ENCODE results near the gene MAGI2.

The MAGI2 gene

DNA sequence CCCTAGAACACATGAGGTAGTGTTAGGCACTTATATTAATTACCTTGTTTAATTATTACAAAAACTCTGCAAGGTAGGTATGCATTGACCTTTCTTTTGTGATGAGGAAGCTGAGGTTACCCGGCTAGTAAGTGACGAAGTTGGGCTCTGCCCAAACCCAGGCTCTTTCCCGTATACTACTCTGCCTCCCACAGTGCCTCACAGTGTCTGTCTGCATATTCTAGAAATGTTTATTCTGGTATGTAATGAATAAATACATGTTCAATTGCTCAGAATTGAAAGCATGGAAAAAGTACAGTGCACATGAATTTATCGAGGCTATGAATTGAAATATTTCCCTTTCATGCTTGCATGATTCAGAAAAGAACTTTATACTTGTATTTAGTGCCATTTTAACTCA, 1350.0 kb downstream of the MAGI2 start:
- H3K14ac ChIP-seq (ENCODE audit: low read length) = no peak overlapping the region
- H3K4me1 ChIP-seq (ENCODE audit: control insufficient read depth in 2 of 2, insufficient read depth in 1 of 2, low read depth in 1 of 2, low read length in 2 of 2) = no peaks in the 10 kb centered on the region
- no peak overlapping the region for H4K91ac ChIP-seq (ENCODE audit: low read depth, low read length, poor library complexity)
- no peak overlapping the region for H3K4me3 ChIP-seq (ENCODE audit: low read length in 2 of 2)
- no peak overlapping the region for H3K18ac ChIP-seq (ENCODE audit: low read length)
- H3K9me3 ChIP-seq (replicated peaks in 1 of 2; ENCODE audit: control insufficient read depth in 2 of 2, insufficient read depth in 1 of 2, low read depth in 1 of 2, low read length in 2 of 2) = no peaks in the 10 kb centered on the region
- H3K79me1 ChIP-seq (ENCODE audit: low read depth, low read length) = no peaks in the 10 kb centered on the region
- H3K9ac ChIP-seq (ENCODE audit: low read depth, low read length, poor library complexity) = no peak overlapping the region
- no peak for DNase-seq (ENCODE audit: low spot score)
- H2AFZ ChIP-seq (ENCODE audit: low read length) = no peak overlapping the region
- H3K4ac ChIP-seq (ENCODE audit: low read length) = no peak overlapping the region
- no peak overlapping the region for H3K27ac ChIP-seq (replicated peaks; ENCODE audit: low read length)
- no peaks in the 10 kb centered on the region for H3K27me3 ChIP-seq (ENCODE audit: control insufficient read depth in 3 of 3, insufficient read depth in 3 of 3, low read depth in 1 of 3, low read length in 3 of 3)
- no peak overlapping the region for H4K8ac ChIP-seq (ENCODE audit: low read depth, low read length)
- H2BK12ac ChIP-seq (ENCODE audit: low read length) = no peak overlapping the region
- no peak overlapping the region for H2AK5ac ChIP-seq (ENCODE audit: low read depth, low read length)
- no peak overlapping the region for H2BK120ac ChIP-seq (ENCODE audit: low read depth, low read length)
- no peak overlapping the region for H2BK15ac ChIP-seq (ENCODE audit: low read length)
- no peaks in the 10 kb centered on the region for H3K36me3 ChIP-seq (replicated peaks in 1 of 2; ENCODE audit: control insufficient read depth in 2 of 2, insufficient read depth in 2 of 2, low read length in 2 of 2)
- H2BK5ac ChIP-seq (ENCODE audit: low read length) = no peak overlapping the region
- no CpG with 5 or more reads among the region's 4 CpGs for WGBS, 2 donors (ENCODE audit: extremely low coverage in 2 of 2, insufficient read length in 2 of 2, insufficient replicate concordance in 1 of 2)
- H3K23ac ChIP-seq (ENCODE audit: low read depth, low read length, poor library complexity) = no peak overlapping the region
- H3K4me2 ChIP-seq (ENCODE audit: insufficient read depth, low read length, poor library complexity, severe bottlenecking) = no peak overlapping the region

DNA sequence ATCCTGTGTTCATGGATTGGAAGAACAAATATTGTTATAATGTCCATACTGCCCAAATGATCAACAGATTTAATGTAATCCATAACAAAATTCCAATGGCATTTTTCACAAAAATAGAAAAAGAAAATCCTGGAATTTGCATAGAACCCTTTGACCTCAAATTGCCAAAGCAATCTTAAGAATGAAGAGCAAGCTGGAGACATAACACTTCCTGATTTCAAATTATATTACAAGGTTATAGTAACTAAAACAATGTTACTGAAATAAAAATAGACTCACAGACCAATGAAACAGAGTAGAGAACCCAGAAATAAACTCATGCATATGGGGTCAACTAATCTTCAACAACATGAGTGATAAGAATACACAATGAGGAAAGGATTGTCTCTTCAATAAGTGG, 1352.4 kb downstream of the MAGI2 start:
- Histone ChIP-seq H3K27ac (replicated peaks; ENCODE audit: low read length) (no peak overlapping the region), H3K9me3 (replicated peaks in 1 of 2; ENCODE audit: control insufficient read depth in 2 of 2, insufficient read depth in 1 of 2, low read depth in 1 of 2, low read length in 2 of 2) (no peaks in the 10 kb centered on the region)

DNA sequence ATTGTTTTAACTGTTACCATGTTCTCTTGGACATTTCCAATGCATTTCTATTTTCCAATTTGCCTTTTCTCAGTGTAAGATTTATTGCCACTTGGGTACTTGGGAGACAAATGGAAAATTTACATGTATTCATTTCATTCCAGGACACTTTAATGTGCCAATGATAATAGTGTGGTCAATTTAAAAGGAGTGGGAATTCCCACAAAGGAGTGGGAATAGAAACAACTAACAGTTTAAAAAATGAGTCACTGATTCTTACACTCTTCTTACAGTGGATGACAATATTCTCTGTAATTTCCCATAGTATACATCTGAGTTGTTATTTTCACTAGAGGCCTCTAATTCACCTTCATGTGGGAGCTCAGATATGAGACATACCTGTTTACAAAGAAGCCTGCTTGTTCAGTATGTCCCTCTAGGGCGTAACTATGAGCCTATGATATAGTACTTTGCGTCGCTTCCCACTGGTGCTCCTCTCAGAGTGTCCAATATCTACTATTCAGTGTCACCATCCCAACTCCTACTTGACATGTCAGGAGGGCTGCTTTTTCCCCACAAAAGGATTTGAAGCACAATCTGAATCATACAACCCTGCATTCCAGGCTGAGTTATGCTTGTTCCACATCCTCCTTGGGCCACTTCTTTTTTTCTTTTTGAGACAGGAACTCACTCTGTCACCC, 1353.6 kb downstream of the MAGI2 start:
- H3K27ac ChIP-seq (replicated peaks; ENCODE audit: low read length) = no peak overlapping the region
- no peak overlapping the region for H3K4ac ChIP-seq (ENCODE audit: low read length)
- H2BK120ac ChIP-seq (ENCODE audit: low read depth, low read length) = no peak overlapping the region
- H3K36me3 ChIP-seq (replicated peaks in 1 of 2; ENCODE audit: control insufficient read depth in 2 of 2, insufficient read depth in 2 of 2, low read length in 2 of 2) = no peaks in the 10 kb centered on the region
- H3K14ac ChIP-seq (ENCODE audit: low read length) = no peak overlapping the region
- no peak overlapping the region for H2AFZ ChIP-seq (ENCODE audit: low read length)
- no peaks in the 10 kb centered on the region for H3K9me3 ChIP-seq (replicated peaks in 1 of 2; ENCODE audit: control insufficient read depth in 2 of 2, insufficient read depth in 1 of 2, low read depth in 1 of 2, low read length in 2 of 2)
- no peak for DNase-seq (ENCODE audit: low spot score)
- H3K18ac ChIP-seq (ENCODE audit: low read length) = no peak overlapping the region
- H4K8ac ChIP-seq (ENCODE audit: low read depth, low read length) = no peak overlapping the region
- no peak overlapping the region for H4K91ac ChIP-seq (ENCODE audit: low read depth, low read length, poor library complexity)
- no peak overlapping the region for H3K4me3 ChIP-seq (ENCODE audit: low read length in 2 of 2)
- no peak overlapping the region for H3K23ac ChIP-seq (ENCODE audit: low read depth, low read length, poor library complexity)
- H2AK5ac ChIP-seq (ENCODE audit: low read depth, low read length) = no peak overlapping the region
- no peak overlapping the region for H3K9ac ChIP-seq (ENCODE audit: low read depth, low read length, poor library complexity)
- H3K4me2 ChIP-seq (ENCODE audit: insufficient read depth, low read length, poor library complexity, severe bottlenecking) = no peak overlapping the region
- H2BK15ac ChIP-seq (ENCODE audit: low read length) = no peak overlapping the region
- H2BK5ac ChIP-seq (ENCODE audit: low read length) = no peak overlapping the region
- no CpG with 5 or more reads among the region's 3 CpGs for WGBS, 2 donors (ENCODE audit: extremely low coverage in 2 of 2, insufficient read length in 2 of 2, insufficient replicate concordance in 1 of 2)
- H3K4me1 ChIP-seq (ENCODE audit: control insufficient read depth in 2 of 2, insufficient read depth in 1 of 2, low read depth in 1 of 2, low read length in 2 of 2) = no peaks in the 10 kb centered on the region
- no peak overlapping the region for H2BK12ac ChIP-seq (ENCODE audit: low read length)
- no peaks in the 10 kb centered on the region for H3K27me3 ChIP-seq (ENCODE audit: control insufficient read depth in 3 of 3, insufficient read depth in 3 of 3, low read depth in 1 of 3, low read length in 3 of 3)
- no peaks in the 10 kb centered on the region for H3K79me1 ChIP-seq (ENCODE audit: low read depth, low read length)

More for the DNA sequence above, 1352.4 kb downstream of the MAGI2 start:
- Histone ChIP-seq H3K14ac (ENCODE audit: low read length) (no peak overlapping the region), H3K4me2 (ENCODE audit: insufficient read depth, low read length, poor library complexity, severe bottlenecking) (no peak overlapping the region), H2AFZ (ENCODE audit: low read length) (no peak overlapping the region), H2BK120ac (ENCODE audit: low read depth, low read length) (no peak overlapping the region), H3K9ac (ENCODE audit: low read depth, low read length, poor library complexity) (no peak overlapping the region), H2BK15ac (ENCODE audit: low read length) (no peak overlapping the region), H4K8ac (ENCODE audit: low read depth, low read length) (no peak overlapping the region), H3K4me1 (ENCODE audit: control insufficient read depth in 2 of 2, insufficient read depth in 1 of 2, low read depth in 1 of 2, low read length in 2 of 2) (no peaks in the 10 kb centered on the region), H3K27me3 (ENCODE audit: control insufficient read depth in 3 of 3, insufficient read depth in 3 of 3, low read depth in 1 of 3, low read length in 3 of 3) (no peaks in the 10 kb centered on the region), H3K79me1 (ENCODE audit: low read depth, low read length) (no peaks in the 10 kb centered on the region), H3K36me3 (replicated peaks in 1 of 2; ENCODE audit: control insufficient read depth in 2 of 2, insufficient read depth in 2 of 2, low read length in 2 of 2) (no peaks in the 10 kb centered on the region), H2BK5ac (ENCODE audit: low read length) (no peak overlapping the region), H3K4ac (ENCODE audit: low read length) (no peak overlapping the region), H3K18ac (ENCODE audit: low read length) (no peak overlapping the region), H2BK12ac (ENCODE audit: low read length) (no peak overlapping the region), H3K23ac (ENCODE audit: low read depth, low read length, poor library complexity) (no peak overlapping the region), H4K91ac (ENCODE audit: low read depth, low read length, poor library complexity) (no peak overlapping the region), H2AK5ac (ENCODE audit: low read depth, low read length) (no peak overlapping the region), H3K4me3 (ENCODE audit: low read length in 2 of 2) (no peak overlapping the region)
- no peak for DNase-seq (ENCODE audit: low spot score)

DNA sequence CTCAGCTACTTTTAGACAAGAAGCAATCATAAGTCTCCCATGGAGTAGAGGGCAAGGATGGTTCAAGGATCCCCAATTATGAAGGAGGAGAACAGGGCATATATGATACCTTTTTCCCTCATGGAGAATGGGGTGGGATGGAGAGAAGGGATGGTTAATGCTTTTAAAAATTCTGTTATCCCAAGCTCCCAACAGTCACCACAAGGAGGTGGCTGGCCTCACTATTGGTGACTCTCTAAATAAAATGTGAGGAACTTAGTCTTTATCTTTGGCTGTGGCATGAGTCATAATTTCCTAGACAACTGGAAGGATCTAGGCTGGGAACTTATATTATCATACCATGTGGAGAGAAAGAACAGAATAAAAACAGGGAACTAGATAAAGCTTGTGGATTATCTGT, 1357.9 kb downstream of the MAGI2 start:
- no peak for DNase-seq (ENCODE audit: low spot score)
- no peak overlapping the region for H3K4me2 ChIP-seq (ENCODE audit: insufficient read depth, low read length, poor library complexity, severe bottlenecking)
- H3K9ac ChIP-seq (ENCODE audit: low read depth, low read length, poor library complexity) = no peak overlapping the region
- H3K23ac ChIP-seq (ENCODE audit: low read depth, low read length, poor library complexity) = no peak overlapping the region
- no peak overlapping the region for H3K4ac ChIP-seq (ENCODE audit: low read length)
- H2BK15ac ChIP-seq (ENCODE audit: low read length) = no peak overlapping the region
- no peaks in the 10 kb centered on the region for H3K4me1 ChIP-seq (ENCODE audit: control insufficient read depth in 2 of 2, insufficient read depth in 1 of 2, low read depth in 1 of 2, low read length in 2 of 2)
- H3K18ac ChIP-seq (ENCODE audit: low read length) = no peak overlapping the region
- H3K79me1 ChIP-seq (ENCODE audit: low read depth, low read length) = no peaks in the 10 kb centered on the region
- H4K8ac ChIP-seq (ENCODE audit: low read depth, low read length) = no peak overlapping the region
- H2AFZ ChIP-seq (ENCODE audit: low read length) = no peak overlapping the region
- no peaks in the 10 kb centered on the region for H3K27me3 ChIP-seq (ENCODE audit: control insufficient read depth in 3 of 3, insufficient read depth in 3 of 3, low read depth in 1 of 3, low read length in 3 of 3)
- H3K27ac ChIP-seq (replicated peaks; ENCODE audit: low read length) = no peak overlapping the region
- no peak overlapping the region for H2BK120ac ChIP-seq (ENCODE audit: low read depth, low read length)
- no peaks in the 10 kb centered on the region for H3K36me3 ChIP-seq (replicated peaks in 1 of 2; ENCODE audit: control insufficient read depth in 2 of 2, insufficient read depth in 2 of 2, low read length in 2 of 2)
- H3K14ac ChIP-seq (ENCODE audit: low read length) = no peak overlapping the region
- no peak overlapping the region for H3K4me3 ChIP-seq (ENCODE audit: low read length in 2 of 2)
- no peaks in the 10 kb centered on the region for H3K9me3 ChIP-seq (replicated peaks in 1 of 2; ENCODE audit: control insufficient read depth in 2 of 2, insufficient read depth in 1 of 2, low read depth in 1 of 2, low read length in 2 of 2)
- H2BK5ac ChIP-seq (ENCODE audit: low read length) = no peak overlapping the region
- H2BK12ac ChIP-seq (ENCODE audit: low read length) = no peak overlapping the region
- H2AK5ac ChIP-seq (ENCODE audit: low read depth, low read length) = no peak overlapping the region
- no peak overlapping the region for H4K91ac ChIP-seq (ENCODE audit: low read depth, low read length, poor library complexity)

All from neuronal stem cell (in vitro differentiated cells).